ENCODE measurements around the gene EMSY.

DNA sequence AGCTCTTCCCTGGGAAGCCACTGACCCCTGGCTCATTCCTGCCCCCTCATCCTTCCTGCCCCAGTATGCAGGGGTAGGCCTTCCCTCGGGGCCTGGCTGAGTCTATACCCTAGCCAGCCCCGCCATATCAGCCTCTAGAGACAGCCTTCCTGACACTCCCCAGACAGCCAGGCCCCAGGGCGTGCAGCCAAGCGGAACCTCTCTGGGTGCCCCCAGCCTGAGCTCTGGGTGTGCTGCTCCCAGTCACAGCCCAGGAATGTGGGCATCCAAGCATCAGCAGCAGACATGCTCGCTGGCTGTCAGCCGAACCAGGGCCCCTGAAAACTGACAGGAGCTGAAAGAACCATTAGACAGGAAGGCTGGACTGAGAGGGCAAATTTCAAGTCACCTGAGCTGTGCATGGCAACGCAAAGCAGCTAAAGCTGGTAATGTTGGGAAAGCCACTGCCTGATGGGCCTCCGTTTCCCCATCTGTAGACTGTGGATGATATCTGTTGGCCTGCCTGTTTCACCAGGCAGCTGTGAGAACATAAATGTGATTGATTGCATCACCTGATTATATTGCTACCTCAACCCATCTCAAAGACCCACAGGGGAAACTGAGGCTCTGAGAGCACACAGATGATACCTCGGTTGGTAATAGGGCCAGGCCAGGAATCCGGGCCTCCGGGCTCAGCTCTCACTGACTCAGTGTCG is 132.6 kb downstream of the EMSY start:
- TF ChIP-seq CTCF (IDR thresholded peaks at IDR 0.05) (no peak), POLR2A (IDR thresholded peaks at IDR 0.05) (no peak), POLR2AphosphoS5 (IDR thresholded peaks at IDR 0.05) (no peak)

All from prostate gland (tissue), 2 donors.